ENCODE measurements around the gene SKP1.

DNA sequence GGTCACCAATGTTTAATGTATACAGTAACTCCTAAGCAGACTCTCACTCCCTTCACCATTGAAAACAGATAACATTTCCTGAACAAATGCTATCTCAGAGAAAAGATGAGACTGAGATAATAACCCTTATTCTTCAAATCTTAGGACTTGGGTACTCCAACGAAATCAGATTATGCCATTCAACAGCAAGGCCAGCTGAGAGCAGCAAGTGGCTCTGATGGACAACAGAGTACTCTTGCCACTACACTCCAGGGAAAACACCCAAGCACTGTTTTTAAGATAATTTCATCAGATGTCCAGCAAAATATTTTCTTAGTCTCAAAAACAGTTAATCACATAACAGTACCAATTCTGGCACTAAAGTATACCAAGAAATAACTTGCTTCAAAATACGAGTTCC, 39.0 kb upstream of the SKP1 start:
- TF ChIP-seq POLR2A (IDR thresholded peaks at IDR 0.05) = no peak
- TF ChIP-seq, protein P1, sequence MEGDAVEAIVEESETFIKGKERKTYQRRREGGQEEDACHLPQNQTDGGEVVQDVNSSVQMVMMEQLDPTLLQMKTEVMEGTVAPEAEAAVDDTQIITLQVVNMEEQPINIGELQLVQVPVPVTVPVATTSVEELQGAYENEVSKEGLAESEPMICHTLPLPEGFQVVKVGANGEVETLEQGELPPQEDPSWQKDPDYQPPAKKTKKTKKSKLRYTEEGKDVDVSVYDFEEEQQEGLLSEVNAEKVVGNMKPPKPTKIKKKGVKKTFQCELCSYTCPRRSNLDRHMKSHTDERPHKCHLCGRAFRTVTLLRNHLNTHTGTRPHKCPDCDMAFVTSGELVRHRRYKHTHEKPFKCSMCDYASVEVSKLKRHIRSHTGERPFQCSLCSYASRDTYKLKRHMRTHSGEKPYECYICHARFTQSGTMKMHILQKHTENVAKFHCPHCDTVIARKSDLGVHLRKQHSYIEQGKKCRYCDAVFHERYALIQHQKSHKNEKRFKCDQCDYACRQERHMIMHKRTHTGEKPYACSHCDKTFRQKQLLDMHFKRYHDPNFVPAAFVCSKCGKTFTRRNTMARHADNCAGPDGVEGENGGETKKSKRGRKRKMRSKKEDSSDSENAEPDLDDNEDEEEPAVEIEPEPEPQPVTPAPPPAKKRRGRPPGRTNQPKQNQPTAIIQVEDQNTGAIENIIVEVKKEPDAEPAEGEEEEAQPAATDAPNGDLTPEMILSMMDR (IDR thresholded peaks at IDR 0.05) = no peak
